HTR-8/SVneo (cell line): ENCODE data around the gene SDF4.
"Not testable (repeated sequence)": the region's sequence is repeated elsewhere in the genome, so short reads cannot be mapped to it uniquely, and the experiment has no call there.

Experiments
- DNase-seq: peaks from one replicate; pipeline ENCODE4 v3.0.0; 2011; ENCODE audit warnings: low spot score, mixed read lengths; ENCODE audit not compliant: insufficient read length
- FAIRE-seq: peaks from 2 replicates; lab custom pipeline; 2011; peaks lifted over from hg19 to GRCh38; lab: Jason Lieb, UNC

The SDF4 gene

DNA sequence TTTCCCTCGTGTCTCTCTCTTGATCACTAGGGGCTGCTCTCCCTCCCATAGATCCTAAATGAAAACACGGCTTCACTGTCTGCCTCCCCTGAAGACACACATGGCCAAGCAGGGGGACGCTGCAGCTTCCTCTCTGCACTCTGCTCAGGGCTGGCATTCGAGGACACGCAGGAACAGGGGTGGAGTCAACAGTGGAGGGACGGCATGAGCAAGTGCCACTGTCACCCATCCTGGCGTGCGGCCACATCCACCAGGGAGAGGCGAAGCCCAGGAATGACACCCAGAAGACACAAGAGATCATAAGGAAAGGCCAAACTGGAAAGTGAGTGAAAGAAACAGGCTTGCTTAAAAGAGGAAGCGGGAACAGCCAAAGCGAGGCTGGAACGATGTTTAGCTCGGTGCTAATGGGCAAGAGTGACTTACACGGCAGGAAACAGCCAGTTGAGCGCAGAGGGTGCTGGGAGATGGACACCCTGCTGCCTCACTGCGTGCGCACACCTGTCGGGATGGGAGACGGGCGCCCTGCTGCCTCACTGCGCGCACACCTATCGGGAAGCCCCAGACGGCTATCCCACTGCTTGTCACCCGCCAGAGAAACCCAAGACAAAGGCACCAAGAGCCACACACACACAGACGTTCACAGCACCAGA is 28.3 kb upstream of the SDF4 start:
- no peak for FAIRE-seq
- no peak for DNase-seq

DNA sequence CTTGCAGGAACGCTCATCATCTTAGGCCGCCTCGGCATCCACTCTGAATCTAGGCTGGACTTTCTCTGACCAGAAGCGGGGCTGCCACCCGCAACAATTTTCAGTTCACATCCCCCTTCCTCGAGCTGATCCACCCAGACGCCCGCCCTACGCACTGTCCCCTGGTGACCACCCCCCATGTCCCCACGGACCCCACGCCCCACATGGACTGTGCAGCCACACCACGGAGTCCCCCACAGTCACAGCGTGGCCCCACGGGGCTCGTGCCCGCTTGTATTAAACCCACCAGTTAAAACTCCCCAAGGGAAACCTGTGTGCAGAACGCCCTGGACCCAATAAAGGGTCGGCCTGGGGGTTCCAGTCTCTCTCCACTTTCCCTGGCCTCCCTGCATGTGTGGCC is 27.7 kb upstream of the SDF4 start:
- no peak for DNase-seq
- no peak for FAIRE-seq

DNA sequence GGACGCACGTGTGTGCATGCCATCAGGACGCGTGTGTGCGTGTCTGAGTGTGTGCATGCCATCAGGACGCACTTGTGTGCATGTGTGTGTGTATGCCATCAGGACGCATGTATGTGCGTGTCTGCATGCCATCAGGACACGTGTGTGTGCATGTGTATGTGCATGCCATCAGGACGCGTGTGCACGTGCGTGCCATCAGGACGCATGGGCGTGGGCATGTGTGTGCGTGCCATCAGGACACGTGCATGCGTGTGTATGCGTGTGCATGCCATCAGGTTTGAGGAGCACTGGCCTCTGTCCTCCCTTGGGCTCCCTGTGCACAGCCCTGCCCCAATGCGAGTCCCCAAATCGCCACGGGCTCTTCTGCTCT is 27.3 kb upstream of the SDF4 start:
- FAIRE-seq (peak; percentile 98), DNase-seq (no peak)

DNA sequence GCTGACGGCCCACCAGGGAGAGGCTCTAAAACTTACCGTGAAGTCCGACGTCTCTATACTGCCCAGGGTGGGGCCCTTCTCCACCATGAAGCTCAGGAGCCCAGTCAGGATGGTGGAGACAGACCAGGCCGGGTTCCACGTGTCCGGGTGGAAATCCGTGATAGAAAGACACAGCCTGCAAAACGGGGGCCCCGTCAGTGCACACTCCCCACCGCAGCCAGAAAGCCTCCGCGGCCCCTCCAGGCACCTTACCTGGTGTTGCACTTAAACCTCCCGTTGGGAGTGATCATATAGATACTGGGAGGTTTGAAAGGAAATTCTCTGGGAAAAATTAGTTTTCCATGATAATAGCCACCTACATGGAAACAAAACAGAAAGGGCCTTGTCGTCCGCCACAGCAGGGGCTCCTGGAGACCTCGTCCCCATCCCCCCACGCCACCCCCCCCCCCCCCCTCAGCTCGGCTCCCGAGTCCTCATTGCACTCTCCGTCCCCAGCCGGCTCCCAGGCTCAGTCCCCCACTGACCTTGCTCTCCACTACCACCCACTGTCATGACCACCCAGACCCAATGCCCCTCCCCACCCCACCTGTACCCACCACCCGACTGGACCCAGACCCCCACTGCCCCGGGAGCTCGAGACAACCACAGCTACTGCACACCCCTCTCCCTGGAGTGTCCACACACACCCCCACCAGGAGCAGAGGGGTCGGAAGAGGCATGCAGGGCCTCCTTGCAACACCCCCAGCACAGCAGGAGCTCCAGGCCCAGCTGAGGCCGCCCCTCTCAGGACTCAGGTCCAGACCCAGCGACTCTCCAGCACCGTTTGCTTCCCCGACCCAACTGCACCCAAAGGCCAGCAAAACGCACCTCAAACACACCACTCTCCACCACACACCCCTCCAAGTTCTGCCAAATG is 25.4 kb upstream of the SDF4 start:
- no peak for DNase-seq
- FAIRE-seq: no peak

DNA sequence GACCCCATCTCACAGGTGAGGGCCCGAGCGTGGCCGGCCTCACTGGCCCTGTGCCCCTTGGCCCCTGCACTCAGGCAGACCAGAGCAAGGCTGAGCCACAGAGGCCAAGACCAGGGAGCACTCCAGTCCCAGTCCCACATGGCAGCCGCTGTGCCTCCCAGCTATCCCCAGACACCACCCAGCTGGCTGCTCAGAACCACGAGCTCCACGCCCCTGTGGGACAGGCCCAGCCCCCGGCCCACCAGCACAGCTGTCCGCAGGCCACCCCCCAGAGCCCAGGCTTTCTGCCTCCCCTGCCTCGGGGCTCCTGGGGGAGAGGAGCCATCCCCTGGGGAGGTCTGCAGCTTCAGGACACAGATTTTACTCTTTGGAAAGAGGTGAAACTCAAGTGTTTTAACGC is 23.8 kb upstream of the SDF4 start:
- no peak for FAIRE-seq
- DNase-seq: no peak

DNA sequence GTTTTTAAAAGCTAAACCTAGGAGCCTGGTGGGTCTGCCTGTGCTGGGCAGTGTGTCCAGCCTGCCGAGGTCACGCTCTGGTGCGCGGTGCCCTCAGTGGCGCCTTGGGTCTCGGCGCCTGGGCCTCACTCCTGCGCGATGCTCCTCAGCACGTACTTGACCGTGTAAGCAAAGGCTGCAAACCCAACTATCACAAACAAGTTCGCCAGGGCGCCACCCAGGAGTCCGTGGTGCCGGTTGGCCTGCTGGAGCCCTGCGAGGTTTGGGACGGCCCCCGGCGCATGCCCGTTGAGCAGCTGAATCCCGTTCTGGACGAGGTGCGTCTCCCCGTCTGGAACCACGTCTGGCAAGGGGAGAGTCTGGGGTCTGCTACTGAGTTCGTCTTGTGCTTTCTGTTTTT is 23.3 kb upstream of the SDF4 start:
- no peak for DNase-seq
- no peak for FAIRE-seq

DNA sequence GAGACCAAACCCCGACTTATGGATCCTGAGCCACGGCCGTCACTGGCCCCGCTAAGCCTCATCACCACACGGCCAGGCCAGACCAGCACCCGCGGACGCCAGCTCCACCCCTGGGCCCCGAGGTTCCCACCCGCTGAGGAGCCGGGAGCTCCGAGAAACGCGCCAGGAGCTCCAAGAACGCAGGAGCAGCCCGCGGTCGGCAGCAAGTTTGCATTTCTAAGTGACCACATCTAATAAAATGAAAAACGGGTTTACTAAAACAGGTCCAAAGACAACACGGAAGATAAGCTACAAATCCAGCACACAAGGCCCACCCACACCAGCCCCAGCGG is 22.8 kb upstream of the SDF4 start:
- no peak for DNase-seq

DNA sequence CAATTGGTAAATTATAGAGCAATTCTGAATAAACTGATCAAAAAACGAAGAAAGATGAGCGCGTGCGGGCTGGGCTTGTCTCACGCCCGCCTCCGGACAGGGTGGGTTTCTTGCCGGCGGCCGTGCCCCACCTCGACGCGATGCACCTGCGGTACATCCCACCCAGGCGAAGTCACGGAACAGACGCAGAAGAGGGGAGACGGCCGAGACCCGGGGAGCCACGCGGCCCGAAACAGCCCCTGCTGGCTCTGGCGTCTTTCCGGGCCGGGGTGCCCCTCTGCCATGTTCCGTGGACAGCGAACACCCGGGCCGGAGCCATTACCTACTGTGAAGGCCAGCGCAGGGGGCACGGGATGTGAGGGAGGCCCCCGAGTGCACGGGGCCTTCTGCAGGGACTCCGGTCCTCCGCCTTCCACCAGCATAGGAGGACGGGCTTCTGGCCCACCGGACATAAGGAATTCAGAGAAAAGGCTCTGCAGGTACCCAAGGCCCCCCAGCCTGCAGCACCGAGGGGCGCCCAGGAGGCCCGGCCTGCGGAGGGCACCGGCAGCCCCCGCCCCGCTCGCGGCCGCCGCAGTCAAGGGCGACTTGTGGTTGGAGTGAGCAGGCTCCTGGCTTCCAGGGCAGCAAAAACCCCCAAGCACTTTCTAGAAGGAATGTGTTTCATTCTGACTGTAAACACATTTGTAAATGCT is 22.3 kb upstream of the SDF4 start:
- FAIRE-seq: no peak
- DNase-seq: no peak

More for the DNA sequence above, 22.8 kb upstream of the SDF4 start:
- no peak for FAIRE-seq

DNA sequence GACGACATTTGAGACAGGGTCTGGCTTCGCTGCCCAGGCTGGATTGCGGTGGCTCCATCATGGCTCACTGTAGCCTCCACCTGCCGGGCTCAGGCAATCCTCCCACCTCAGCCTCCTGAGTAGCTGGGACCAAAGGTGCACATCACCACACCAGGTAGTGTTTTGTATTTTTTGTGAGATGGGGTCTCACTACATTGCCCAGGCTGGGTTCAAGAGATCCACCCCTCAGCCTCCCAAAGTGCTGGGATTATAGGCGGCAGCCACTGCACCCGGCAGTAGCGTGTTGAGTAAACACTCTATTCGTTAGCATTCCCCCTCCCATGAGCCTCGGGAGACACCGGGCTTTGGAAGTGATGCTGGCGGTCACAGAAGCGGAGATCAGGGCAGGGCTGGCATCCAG is 21.5 kb upstream of the SDF4 start:
- DNase-seq (no peak), FAIRE-seq (no peak)

DNA sequence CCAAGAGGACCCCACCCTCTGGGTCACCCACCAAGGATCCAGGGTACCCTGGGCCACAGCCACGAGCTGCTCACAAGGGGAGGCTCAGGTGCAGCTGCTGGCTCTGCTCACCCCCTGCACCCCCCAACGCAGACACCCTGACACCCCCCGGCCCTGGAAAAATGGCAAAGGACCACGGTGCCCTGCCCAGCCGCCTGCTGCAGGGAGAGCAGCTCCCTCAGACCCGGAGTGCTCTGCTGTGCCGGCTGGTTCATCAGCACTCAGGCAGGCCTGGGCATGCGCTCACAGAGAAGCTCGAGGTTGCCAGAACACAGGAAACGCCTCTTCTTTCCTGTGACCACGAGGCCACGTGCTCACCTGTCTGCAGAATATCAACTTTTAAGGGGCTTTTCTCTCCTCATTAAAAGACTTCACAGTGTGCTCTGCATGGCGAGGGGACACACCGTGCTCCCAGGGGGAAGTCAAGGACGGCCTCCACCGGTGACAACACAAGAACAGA is 19.0 kb upstream of the SDF4 start:
- peak; percentile 33 for DNase-seq
- FAIRE-seq: peak; percentile 20

DNA sequence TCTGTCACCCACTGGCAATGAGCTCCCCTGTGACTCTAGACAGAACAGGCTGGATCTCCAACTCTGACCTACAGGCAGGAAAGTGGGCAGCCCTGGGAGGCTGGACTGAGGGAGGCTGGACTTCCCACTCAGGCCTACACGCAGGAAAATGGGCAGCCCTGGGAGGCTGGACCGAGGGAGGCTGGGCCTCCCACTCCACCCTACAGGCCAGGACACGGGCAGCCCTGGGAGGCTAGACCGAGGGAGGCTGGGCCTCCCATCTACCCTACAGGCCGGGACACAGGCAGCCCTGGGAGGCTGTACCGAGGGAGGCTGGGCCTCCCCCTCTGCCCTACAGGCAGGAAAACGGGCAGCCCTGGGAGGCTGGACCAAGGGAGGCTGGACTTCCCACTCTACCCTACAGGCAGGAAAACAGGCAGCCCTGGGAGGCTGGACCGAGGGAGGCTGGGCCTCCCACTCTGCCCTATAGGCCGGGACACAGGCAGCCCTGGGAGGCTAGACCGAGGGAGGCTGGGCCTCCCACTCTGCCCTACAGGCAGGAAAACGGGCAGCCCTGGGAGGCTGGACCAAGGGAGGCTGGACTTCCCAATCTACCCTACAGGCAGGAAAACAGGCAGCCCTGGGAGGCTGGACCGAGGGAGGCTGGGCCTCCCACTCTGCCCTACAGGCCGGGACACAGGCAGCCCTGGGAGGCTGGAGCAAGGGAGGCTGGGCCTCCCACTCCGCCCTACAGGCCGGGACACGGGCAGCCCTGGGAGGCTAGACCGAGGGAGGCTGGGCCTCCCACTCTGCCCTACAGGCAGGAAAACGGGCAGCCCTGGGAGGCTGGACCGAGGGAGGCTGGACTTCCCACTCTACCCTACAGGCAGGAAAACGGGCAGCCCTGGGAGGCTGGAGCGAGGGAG is 16.5 kb upstream of the SDF4 start:
- DNase-seq: not testable (repeated sequence)
- FAIRE-seq: peak; percentile 51

DNA sequence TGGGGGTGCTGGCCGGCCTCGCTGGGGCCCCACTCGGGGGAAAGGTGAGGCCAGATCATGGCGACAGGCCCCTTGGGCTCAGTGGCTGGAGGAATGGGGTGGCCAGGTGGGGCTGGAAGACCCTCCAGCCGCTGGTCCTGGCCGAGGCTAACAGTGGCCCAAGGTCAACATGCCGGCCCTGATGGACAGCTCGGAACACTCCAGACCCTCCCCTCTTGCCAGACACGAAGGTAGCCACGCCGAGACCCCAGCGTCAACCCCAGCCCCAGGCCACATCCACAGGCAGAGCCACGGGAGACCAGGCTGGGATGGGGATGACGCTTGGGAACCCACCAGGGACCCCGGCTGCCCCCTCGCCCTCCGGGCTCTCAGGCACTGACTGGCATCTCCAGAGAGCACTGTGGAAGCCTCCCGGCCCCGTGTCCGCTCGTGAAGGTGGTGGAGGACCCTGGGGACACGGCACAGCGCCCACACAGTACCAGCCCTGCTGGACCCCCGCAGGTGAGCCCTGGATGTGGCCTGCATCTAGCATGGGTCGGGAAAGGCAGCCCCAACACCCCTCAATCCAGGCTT is 15.6 kb upstream of the SDF4 start:
- DNase-seq: no peak
- FAIRE-seq: no peak

DNA sequence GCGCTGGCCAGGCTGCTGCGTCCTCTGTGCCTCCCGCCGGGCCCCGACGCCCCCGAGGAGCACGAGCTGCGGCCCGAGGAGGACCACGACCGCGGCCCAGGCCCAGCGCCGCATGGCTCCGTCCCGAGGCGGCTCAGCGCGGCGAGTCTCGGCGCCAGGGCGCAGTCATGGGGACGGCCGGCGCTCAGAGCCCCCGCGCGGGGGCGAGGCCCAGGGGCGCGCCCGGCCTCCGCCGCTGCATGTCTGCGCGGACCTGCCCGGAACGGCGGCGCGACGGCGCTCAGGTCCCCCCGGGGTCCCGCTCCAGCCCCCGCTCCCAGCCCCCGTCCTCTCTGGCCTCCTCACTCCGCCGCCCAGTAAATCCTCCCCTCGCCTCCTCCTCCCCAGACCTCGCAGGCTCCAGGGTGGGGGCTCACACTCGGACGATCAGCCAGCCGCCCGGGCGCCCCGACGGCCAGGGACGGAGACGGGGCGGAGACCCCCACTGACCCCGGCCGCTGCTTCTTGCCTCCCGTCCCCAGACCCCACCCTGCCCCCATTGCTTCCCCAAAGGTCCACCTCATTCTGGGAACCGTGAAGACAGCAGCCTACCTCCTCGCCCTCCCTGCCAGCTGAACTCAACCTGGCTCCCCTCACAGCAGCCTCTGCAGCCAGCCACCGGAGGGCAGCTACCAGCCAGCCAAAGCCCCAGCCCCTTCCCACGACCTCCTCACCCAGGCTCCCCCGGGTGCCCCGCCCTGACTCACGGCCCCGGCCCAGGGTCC is 15.0 kb upstream of the SDF4 start, which contains the start of gene C1QTNF12:
C1QTNF12 (minus strand) TSS at position 146 of the 764 bp plus-strand sequence; CDS start at position 114, 32 bp downstream.
- no peak for DNase-seq
- FAIRE-seq: no peak

DNA sequence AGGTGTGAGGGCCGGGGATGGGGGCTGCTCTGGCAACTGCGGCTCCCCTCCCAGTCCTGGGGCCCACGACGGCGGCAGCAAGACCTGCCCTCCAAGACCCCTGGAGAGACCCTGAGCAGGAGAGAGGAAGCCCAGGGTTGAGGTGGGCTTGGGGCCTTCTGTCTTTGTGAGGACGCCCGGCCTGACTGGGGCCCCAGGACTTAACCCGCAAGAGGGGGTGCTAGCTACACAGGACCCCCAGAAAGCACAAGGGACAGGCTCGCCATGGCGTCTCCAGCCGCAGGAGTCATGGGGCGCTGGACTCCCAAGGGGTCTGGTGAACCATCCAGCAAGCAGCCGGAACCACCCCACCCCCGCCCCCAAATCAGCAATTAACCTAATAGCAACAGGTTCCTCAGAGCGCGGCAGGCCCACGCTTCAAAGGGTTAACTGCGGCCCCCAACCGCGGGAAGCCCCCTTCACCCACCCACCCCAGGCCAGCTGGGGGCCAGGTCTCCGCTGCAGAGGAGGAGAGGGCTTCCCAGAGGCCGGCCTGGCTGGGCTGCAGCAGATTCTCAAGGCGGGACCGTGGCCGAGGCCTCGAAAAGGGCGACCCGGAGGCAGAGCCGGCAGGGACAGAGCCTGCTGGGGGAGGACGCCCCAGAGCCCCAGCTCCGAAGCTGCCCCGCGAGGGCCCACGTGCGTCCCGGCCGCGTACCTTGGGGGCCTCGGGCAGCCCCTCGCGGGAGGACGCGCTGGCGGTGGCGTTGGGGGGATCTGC is 14.2 kb upstream of the SDF4 start:
- FAIRE-seq (no peak), DNase-seq (no peak)

DNA sequence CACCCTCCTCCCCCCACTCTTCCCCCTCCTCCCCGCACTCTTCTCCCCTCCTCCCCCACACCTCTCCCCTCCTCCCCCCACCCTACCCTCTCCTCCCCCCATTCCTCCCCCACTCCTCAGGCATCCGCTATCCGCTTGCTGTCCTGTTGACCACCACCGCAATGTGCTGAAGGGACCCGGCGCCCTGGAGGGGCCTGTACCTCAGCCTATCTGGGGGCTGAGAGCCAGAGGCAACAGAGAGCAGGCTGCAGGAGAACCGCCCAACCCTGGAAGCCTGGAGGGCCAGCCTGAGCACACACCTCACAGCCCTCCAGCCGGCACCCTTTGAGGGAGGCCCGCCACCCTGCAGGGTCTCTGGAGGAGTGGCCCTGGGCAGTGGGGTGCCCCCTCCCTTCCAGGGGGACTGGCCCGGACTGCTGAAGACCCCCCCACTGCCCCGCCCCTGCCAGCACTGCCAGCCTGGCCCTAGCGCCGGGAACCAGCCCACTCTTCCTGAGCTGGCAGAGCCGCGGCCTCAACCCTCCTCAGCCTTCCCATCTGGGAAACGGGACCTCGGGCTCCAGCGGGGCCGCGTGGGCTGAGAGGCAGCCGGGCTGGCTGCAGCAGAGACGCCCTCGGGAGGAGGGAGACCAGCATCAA is 13.5 kb upstream of the SDF4 start:
- FAIRE-seq (no peak), DNase-seq (no peak)

DNA sequence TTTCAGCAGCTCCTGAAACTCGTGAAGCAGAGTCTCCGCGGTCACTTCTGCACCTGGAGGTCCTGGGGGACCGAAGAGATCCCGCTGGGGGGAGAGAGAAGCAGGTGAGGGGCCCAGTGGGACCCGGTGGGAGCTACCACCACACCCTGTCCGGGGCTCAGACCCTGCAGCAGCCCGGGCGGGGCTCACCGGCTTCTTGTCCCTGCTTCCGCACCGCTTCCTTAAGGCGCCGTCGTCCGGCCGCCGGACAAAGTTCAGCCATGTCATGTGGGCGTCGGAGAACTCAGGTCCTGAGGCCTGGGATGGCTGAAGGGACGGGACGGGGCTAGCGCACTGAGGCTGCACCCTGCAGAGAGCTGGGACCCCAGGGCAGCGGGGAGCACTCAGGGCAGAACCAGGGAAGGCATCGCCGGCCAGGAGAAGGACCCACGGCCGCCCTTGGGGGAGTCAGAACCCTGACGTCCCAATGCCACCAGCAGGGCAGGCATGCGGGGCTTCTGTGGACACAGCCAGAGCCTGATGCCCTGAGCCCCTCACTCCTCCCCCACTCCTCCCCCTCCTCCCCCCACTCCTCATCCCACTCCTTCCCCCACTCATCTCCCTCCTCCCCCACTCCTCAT is 12.5 kb upstream of the SDF4 start:
- FAIRE-seq: no peak
- no peak for DNase-seq

DNA sequence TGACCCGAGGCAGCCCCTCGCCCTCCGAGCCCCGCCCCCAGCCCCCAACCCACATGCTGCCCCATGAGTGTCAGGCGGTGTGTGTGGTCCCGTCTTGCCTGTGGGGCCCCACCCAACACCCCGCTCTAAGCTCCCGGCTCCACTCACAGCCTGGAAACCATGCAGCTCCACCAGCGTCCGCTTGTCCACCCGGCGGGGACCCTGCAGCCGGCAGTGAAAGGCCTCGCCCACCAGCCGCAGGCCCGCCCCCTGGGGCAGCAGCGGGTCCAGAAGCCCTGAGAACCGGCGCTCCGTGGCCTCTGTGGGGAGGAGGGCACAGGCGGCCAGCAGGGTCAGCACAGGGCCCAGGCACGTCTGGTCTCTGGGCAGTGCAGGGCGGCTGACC is 12.0 kb upstream of the SDF4 start:
- FAIRE-seq (no peak), DNase-seq (no peak)
